Gastroesophageal sphincter (tissue), 4 donors: ENCODE data around the gene AGBL1. TPM values are rescaled to one million over a fixed set of nuclear protein-coding genes. Genes with fewer than 3 reads are reported as not detected.

ENCODE experiments used
- ATAC-seq: fragments of 150-250 bp; one replicate; pipeline ENCODE4 v1.9.1; 2016; ENCODE audit warnings: mild to moderate bottlenecking, moderate library complexity
- H3K27ac ChIP-seq, 4 donors: fragments of 200-600 bp; sonication (generic) in 3 of 4; 1 replicate in 3 of 4; 2 replicates in 1 of 4; pipeline ENCODE4 v1.5.1; 2016 to 2019
- H3K27me3 ChIP-seq: fragments of 200-600 bp; sonication (generic); one replicate; pipeline ENCODE4 v1.5.1; 2019
- H3K36me3 ChIP-seq, 2 donors: fragments of 200-600 bp; sonication (generic); one replicate each; pipeline ENCODE4 v1.5.1; 2019; ENCODE audit warnings: control low read depth in 1 of 2
- H3K4me1 ChIP-seq, 3 donors: fragments of 200-600 bp; sonication (generic); 1 replicate in 2 of 3; 2 replicates in 1 of 3; pipeline ENCODE4 v1.5.1; 2016 to 2019; ENCODE audit warnings: control low read depth in 2 of 3
- H3K4me3 ChIP-seq, 2 donors: fragments of 200-600 bp; sonication (generic); one replicate each; pipeline ENCODE4 v1.5.1; 2019; ENCODE audit warnings: mild to moderate bottlenecking in 1 of 2, moderate library complexity in 1 of 2
- H3K9me3 ChIP-seq, 3 donors: fragments of 200-600 bp; sonication (generic); one replicate each; pipeline ENCODE4 v1.5.1; 2017 to 2019; ENCODE audit warnings: control low read depth in 2 of 3
- EP300 ChIP-seq: sonication (generic); formaldehyde crosslinking; IDR thresholded peaks from one replicate; pipeline ENCODE4 v1.6.1; 2017; ENCODE audit warnings: antibody characterized with exemption, mild to moderate bottlenecking
- POLR2A ChIP-seq, 2 donors: fragments of 450-650 bp; IDR thresholded peaks; one replicate each; pipeline ENCODE4 v1.6.1; 2017; ENCODE audit warnings: antibody characterized with exemption in 2 of 2, mild to moderate bottlenecking in 2 of 2, moderate library complexity in 1 of 2
- POLR2AphosphoS5 ChIP-seq: sonication (generic); formaldehyde crosslinking; IDR thresholded peaks from one replicate; pipeline ENCODE4 v1.6.1; 2017; ENCODE audit warnings: antibody characterized with exemption
- WGBS, 2 donors: methylation state at CpG; one replicate each; pipeline ENCODE4 v1.1.5; 2018; ENCODE audit warnings: low coverage in 1 of 2; 5-methylcytosine and 5-hydroxymethylcytosine counted together
- total RNA-seq, 4 donors: library from RNA; depleted of rRNA; stranded (reverse); fragments of >200 nt; gene quantifications; one replicate each; pipeline ENCODE4 v1.1.0, GENCODE V29; 2016
- TF ChIP-seq, protein P1 (sequence below), 4 experiments: fragments of 200-600 bp in 2 of 4; fragments of 450-650 bp in 2 of 4; sonication (generic) in 1 of 4; IDR thresholded peaks; one replicate each; pipeline ENCODE4 v1.5.1; 2017 to 2019; ENCODE audit warnings: antibody characterized with exemption in 4 of 4, mild to moderate bottlenecking in 2 of 4, moderate library complexity in 2 of 4

AGBL1 gene
- total RNA-seq, 4 donors from 2014 or later: 0.12 to 0.13 TPM; not detected in 2

DNA sequence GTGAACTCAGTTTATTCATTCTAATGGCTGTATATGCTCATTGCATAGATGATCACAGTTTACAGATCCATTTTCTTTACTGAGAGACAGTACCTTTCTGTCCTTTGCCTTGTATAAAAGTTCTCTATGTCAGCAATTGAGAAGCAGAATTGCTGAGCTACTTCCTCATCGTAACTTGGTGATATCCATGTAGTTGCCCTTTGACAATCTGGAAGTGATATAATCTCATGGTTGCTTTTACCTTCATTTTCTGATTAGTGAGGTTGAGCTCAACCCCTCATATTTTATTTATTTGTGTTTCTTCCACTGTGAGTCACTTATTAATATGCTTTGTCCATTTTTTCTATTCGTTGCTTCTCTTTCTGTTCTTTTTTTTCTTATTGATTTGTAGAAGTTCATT lies 696.5 kb downstream of the AGBL1 start:
- Histone ChIP-seq H3K9me3 (no peaks in the 10 kb centered on the region), H3K27me3 (no peaks in the 10 kb centered on the region), H3K4me3 (no peak overlapping the region), H3K4me1 (no peaks in the 10 kb centered on the region), H3K36me3 (no peaks in the 10 kb centered on the region), H3K27ac (no peak overlapping the region)
- TF ChIP-seq, protein P1, sequence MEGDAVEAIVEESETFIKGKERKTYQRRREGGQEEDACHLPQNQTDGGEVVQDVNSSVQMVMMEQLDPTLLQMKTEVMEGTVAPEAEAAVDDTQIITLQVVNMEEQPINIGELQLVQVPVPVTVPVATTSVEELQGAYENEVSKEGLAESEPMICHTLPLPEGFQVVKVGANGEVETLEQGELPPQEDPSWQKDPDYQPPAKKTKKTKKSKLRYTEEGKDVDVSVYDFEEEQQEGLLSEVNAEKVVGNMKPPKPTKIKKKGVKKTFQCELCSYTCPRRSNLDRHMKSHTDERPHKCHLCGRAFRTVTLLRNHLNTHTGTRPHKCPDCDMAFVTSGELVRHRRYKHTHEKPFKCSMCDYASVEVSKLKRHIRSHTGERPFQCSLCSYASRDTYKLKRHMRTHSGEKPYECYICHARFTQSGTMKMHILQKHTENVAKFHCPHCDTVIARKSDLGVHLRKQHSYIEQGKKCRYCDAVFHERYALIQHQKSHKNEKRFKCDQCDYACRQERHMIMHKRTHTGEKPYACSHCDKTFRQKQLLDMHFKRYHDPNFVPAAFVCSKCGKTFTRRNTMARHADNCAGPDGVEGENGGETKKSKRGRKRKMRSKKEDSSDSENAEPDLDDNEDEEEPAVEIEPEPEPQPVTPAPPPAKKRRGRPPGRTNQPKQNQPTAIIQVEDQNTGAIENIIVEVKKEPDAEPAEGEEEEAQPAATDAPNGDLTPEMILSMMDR (IDR thresholded peaks at IDR 0.05): no peak
- TF ChIP-seq POLR2A (IDR thresholded peaks at IDR 0.05) (no peak), EP300 (no peak), POLR2AphosphoS5 (no peak)
- no peak for ATAC-seq
- 96 to 100% methylated on average over 2 of the region's 2 CpGs for WGBS, 2 donors

- no peaks in the 10 kb centered on the region for H3K27me3 ChIP-seq
- ATAC-seq: no peak
- 71 to 89% methylated on average over 1 of the region's 1 CpG for WGBS, 2 donors
- no peaks in the 10 kb centered on the region for H3K36me3 ChIP-seq
- H3K27ac ChIP-seq: no peak overlapping the region
- TF ChIP-seq POLR2AphosphoS5: no peak
- no peak for TF ChIP-seq POLR2A (IDR thresholded peaks at IDR 0.05)
- no peak for TF ChIP-seq EP300
- TF ChIP-seq, protein P1 (IDR thresholded peaks at IDR 0.05): no peak
- no peaks in the 10 kb centered on the region for H3K4me1 ChIP-seq
- H3K9me3 ChIP-seq: no peaks in the 10 kb centered on the region
- no peak overlapping the region for H3K4me3 ChIP-seq
Observed at GRCh38 chr15:86796521-86796920, 716.9 kb downstream of the AGBL1 start.

GRCh38 chr15:86797135-86797534 lies 717.5 kb downstream of the AGBL1 start:
- Histone ChIP-seq H3K27ac (no peak overlapping the region), H3K4me3 (no peak overlapping the region), H3K27me3 (no peaks in the 10 kb centered on the region), H3K4me1 (no peaks in the 10 kb centered on the region), H3K36me3 (no peaks in the 10 kb centered on the region), H3K9me3 (no peaks in the 10 kb centered on the region)
- WGBS, 2 donors: 70 to 77% methylated on average over 3 of the region's 3 CpGs
- TF ChIP-seq EP300: no peak
- no peak for TF ChIP-seq POLR2AphosphoS5
- TF ChIP-seq, protein P1 (IDR thresholded peaks at IDR 0.05): no peak
- TF ChIP-seq POLR2A (IDR thresholded peaks at IDR 0.05): no peak
- ATAC-seq: no peak

- Histone ChIP-seq H3K4me3 (no peak overlapping the region), H3K36me3 (no peaks in the 10 kb centered on the region), H3K27ac (no peak overlapping the region), H3K4me1 (no peaks in the 10 kb centered on the region), H3K9me3 (no peaks in the 10 kb centered on the region), H3K27me3 (no peaks in the 10 kb centered on the region)
- 89 to 96% methylated on average over 3 of the region's 3 CpGs for WGBS, 2 donors
- ATAC-seq: no peak
- no peak for TF ChIP-seq POLR2AphosphoS5
- TF ChIP-seq, protein P1 (IDR thresholded peaks at IDR 0.05): no peak
Observed at GRCh38 chr15:86799226-86799625, 719.6 kb downstream of the AGBL1 start.

GRCh38 chr15:86802244-86802643 lies 722.6 kb downstream of the AGBL1 start:
- ATAC-seq: no peak
- WGBS, 2 donors: 87 to 97% methylated on average over 3 of the region's 3 CpGs
- Histone ChIP-seq H3K27me3 (no peaks in the 10 kb centered on the region), H3K36me3 (no peaks in the 10 kb centered on the region), H3K4me1 (no peaks in the 10 kb centered on the region), H3K27ac (no peak overlapping the region), H3K9me3 (no peaks in the 10 kb centered on the region), H3K4me3 (no peak overlapping the region)
- TF ChIP-seq POLR2A (IDR thresholded peaks at IDR 0.05) (no peak), EP300 (no peak), POLR2AphosphoS5 (no peak)
- TF ChIP-seq, protein P1 (IDR thresholded peaks at IDR 0.05): no peak
